Endothelial cell of umbilical vein (primary cell): Measurements from ENCODE around the gene RAB3IL1. TPM values are rescaled to one million over a fixed set of nuclear protein-coding genes. Genes with fewer than 3 reads are reported as not detected.

Experiments used
- BruUV-seq: library from RNA; stranded (reverse); fragments of 400-500 nt; replicated peaks from 2 replicates; lab custom pipeline; 2021; lab: Mats Ljungman, UMichigan
- CTCF ChIA-PET: fragments of 300-600, 350-600 bp; sonication (Branson Sonifier 250); formaldehyde crosslinking; loops from one replicate; lab custom pipeline; 2021; ENCODE audit warnings: antibody characterized with exemption, inconsistent platforms; lab: Charles Lee
- POLR2A ChIA-PET: fragments of 300-600, 350-600 bp; sonication (Branson Sonifier 250); formaldehyde crosslinking; loops from one replicate; lab custom pipeline; 2021; ENCODE audit warnings: antibody characterized with exemption, inconsistent platforms; lab: Charles Lee
- DNase-seq: peaks from one replicate; pipeline ENCODE4 v3.0.0-alpha.2; 2011; ENCODE audit warnings: low read depth, low spot score
- FAIRE-seq: peaks from 2 replicates; lab custom pipeline; 2011; peaks lifted over from hg19 to GRCh38; lab: Jason Lieb, UNC
- H2AFZ ChIP-seq: 2 replicates; pipeline ENCODE4 v1.6.0; 2012; ENCODE audit warnings: low read depth, low read length, control low read depth, inconsistent platforms
- H3K27ac ChIP-seq: 2 replicates; pipeline ENCODE4 v1.5.1; 2011; ENCODE audit warnings: low read depth, mild to moderate bottlenecking, control low read depth, low read length, moderate library complexity; ENCODE audit not compliant: insufficient read depth
- H3K27me3 ChIP-seq, 2 experiments: 2 replicates each; pipeline versions ENCODE4 v1.6.0 to v1.6.1; 2011; ENCODE audit warnings: low read length in 2 of 2, mixed read lengths in 1 of 2; ENCODE audit not compliant: control insufficient read depth in 2 of 2, insufficient read depth in 2 of 2
- H3K36me3 ChIP-seq, 2 experiments: 2 replicates in 1 of 2; 3 replicates in 1 of 2; pipeline ENCODE4 v1.5.1; 2011; ENCODE audit warnings: low read length in 2 of 2, mild to moderate bottlenecking in 1 of 2, moderate library complexity in 1 of 2; ENCODE audit not compliant: control insufficient read depth in 2 of 2, insufficient read depth in 2 of 2; ENCODE audit errors: extremely low read depth in 1 of 2
- H3K4me1 ChIP-seq: 3 replicates; pipeline ENCODE4 v1.5.1; 2011; ENCODE audit warnings: mild to moderate bottlenecking, low read length; ENCODE audit not compliant: control insufficient read depth, insufficient read depth; ENCODE audit errors: extremely low read depth
- H3K4me2 ChIP-seq: 2 replicates; pipeline ENCODE4 v1.6.1; 2011; ENCODE audit warnings: low read length, control low read depth, mixed read lengths; ENCODE audit not compliant: insufficient read depth
- H3K4me3 ChIP-seq, 3 experiments: fragments of 200-600 bp in 1 of 3; sonication (generic), shearing (Covaris generic) in 1 of 3; replicated peaks in 1 of 3; 2 replicates each; pipeline ENCODE4 v1.5.1; 2011 to 2016; ENCODE audit warnings: control low read depth in 3 of 3, low read length in 3 of 3, mild to moderate bottlenecking in 2 of 3, inconsistent platforms in 1 of 3, low read depth in 1 of 3, moderate library complexity in 1 of 3; ENCODE audit not compliant: insufficient read depth in 1 of 3
- H3K79me2 ChIP-seq: 2 replicates; pipeline ENCODE4 v1.6.0; 2012; ENCODE audit warnings: low read length, inconsistent platforms; ENCODE audit not compliant: control insufficient read depth, insufficient read depth
- H3K9ac ChIP-seq: replicated peaks from 2 replicates; pipeline ENCODE3; 2011; ENCODE audit warnings: low read length, control low read depth; ENCODE audit not compliant: insufficient read depth; ENCODE audit errors: extremely low read depth
- H3K9me1 ChIP-seq: replicated peaks from 3 replicates; pipeline ENCODE4 v1.6.0; 2011; ENCODE audit warnings: mild to moderate bottlenecking, low read length; ENCODE audit not compliant: control insufficient read depth, insufficient read depth; ENCODE audit errors: extremely low read depth
- H3K9me3 ChIP-seq: replicated peaks from 2 replicates; pipeline ENCODE4 v1.5.1; 2012; ENCODE audit warnings: low read length, inconsistent platforms; ENCODE audit not compliant: control insufficient read depth, insufficient read depth
- H4K20me1 ChIP-seq: replicated peaks from 2 replicates; pipeline ENCODE3; 2011; ENCODE audit warnings: mild to moderate bottlenecking, low read length; ENCODE audit not compliant: control insufficient read depth, insufficient read depth; ENCODE audit errors: extremely low read depth
- FOS ChIP-seq: IDR thresholded peaks from 2 replicates; pipeline ENCODE4 v1.6.1; 2011; ENCODE audit warnings: mild to moderate bottlenecking, low read length, moderate library complexity, borderline replicate concordance; ENCODE audit not compliant: insufficient read depth
- GATA2 ChIP-seq: IDR thresholded peaks from 2 replicates; pipeline ENCODE4 v1.7.0; 2011; ENCODE audit warnings: low read depth, mild to moderate bottlenecking, moderate library complexity, mixed read lengths, low read length; ENCODE audit not compliant: insufficient read length, insufficient read depth
- MYC ChIP-seq: IDR thresholded peaks from one replicate; pipeline ENCODE4 v1.6.1; 2011; ENCODE audit warnings: mild to moderate bottlenecking, low read depth, low read length
- POLR2A ChIP-seq: IDR thresholded peaks from 2 replicates; pipeline ENCODE4 v1.6.1; 2012; ENCODE audit warnings: low read depth, mild to moderate bottlenecking, control low read depth, low read length
- POLR2AphosphoS5 ChIP-seq: IDR thresholded peaks from 2 replicates; pipeline ENCODE4 v1.6.1; 2012; ENCODE audit warnings: low read depth, mild to moderate bottlenecking, control low read depth, low read length, moderate library complexity; ENCODE audit not compliant: insufficient read depth
- dilution Hi-C: fragments of 300-500 bp; cut with MboI; formaldehyde crosslinking; loops from one replicate; pipeline ENCODE4 v1.15.0; 2019; ENCODE audit warnings: low sequenced_read_pairs; ENCODE audit not compliant: extremely low pct_ligation_motif_present
- intact Hi-C: fragments of 100-400 bp; cut with micrococcal nuclease; formaldehyde crosslinking; loops from one replicate; pipeline ENCODE4 v1.10.0; 2022
- polyA plus RNA-seq, 4 experiments: library from polyadenylated mRNA; depleted of rRNA in 3 of 4; stranded (reverse) in 3 of 4; unstranded in 1 of 4; fragments of >200 nt; gene quantifications; 2 replicates each; pipeline versions ENCODE4 v1.2.1 to v1.2.3, GENCODE V29; 2011 to 2012; ENCODE audit warnings: missing spikeins in 1 of 4
- total RNA-seq: library from RNA; stranded (reverse); gene quantifications from 2 replicates; pipeline ENCODE4 v1.2.3, GENCODE V29; 2021
- TF ChIP-seq, protein P1 (sequence below): IDR thresholded peaks from 2 replicates; pipeline ENCODE4 v1.6.1; 2011; ENCODE audit not compliant: insufficient read depth, insufficient read length
- TF ChIP-seq, protein P2 (sequence below), 2 donors: IDR thresholded peaks; 1 replicate in 1 of 2; 2 replicates in 1 of 2; pipeline ENCODE4 v1.5.1; 2011; ENCODE audit warnings: low read length in 2 of 2, mild to moderate bottlenecking in 2 of 2, moderate library complexity in 2 of 2, control low read depth in 1 of 2, inconsistent platforms in 1 of 2, low read depth in 1 of 2; ENCODE audit not compliant: insufficient read depth in 1 of 2; ENCODE audit errors: extremely low read depth in 1 of 2

The RAB3IL1 gene
- total and polyA plus RNA-seq, 2 donors (not counting 3 experiments of a cell fraction or from before 2014, with no cell fraction given) = 1.8 to 3.6 TPM

DNA sequence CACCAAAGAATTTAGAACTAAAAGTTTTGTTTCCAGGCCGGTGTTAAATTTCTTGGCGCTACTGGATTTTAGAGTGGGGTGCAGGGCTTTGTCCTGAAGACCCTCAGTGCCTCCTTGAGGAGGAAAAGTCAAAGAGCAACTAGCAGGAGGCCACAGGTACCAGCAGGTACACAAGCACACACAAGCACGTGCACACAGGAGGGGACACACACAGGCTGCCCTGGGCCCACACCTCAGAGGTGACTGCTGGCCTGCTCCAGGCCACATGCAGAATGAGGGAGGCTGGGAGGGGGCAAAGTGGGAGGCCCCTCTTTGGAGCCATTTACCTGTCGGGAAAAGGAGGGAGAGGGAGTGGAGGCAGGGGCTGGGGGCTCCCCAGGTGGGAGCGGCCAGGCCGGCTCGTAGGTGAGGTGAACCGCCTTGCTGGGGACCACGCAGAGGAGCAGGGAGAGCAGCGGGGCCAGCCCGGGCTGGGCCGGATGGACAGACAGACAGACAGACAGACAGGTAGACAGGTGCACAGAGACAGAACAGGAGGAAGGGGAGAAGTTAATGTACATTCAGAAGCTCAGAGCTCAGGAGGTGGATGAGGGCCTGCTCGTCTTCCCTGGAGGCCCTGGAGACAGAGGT, 12.2 kb downstream of the RAB3IL1 start:
- FAIRE-seq (no peak), DNase-seq (no peak)
- Histone ChIP-seq H3K36me3 (no peaks in the 10 kb centered on the region), H2AFZ (no peak overlapping the region), H3K4me3 (no peak overlapping the region), H3K27me3 (no peaks in the 10 kb centered on the region), H4K20me1 (no peaks in the 10 kb centered on the region), H3K27ac (no peak overlapping the region), H3K79me2 (no peaks in the 10 kb centered on the region), H3K4me1 (no peaks in the 10 kb centered on the region), H3K4me2 (no peak overlapping the region), H3K9ac (no peak overlapping the region), H3K9me1 (no peaks in the 10 kb centered on the region), H3K9me3 (no peaks in the 10 kb centered on the region)
- dilution Hi-C loops = no loop called here
- BruUV-seq = no TSS peak
- intact Hi-C loops = no loop called here
- ChIA-PET POLR2A (no interaction called here), CTCF (interaction anchor here (0.8 to 16.0 kb wide), 4 partner anchors 15 to 203 kb away, joined by 3 to 416 read pairs (median 10); no protein-coding TSS in a partner anchor)
- TF ChIP-seq, protein P1, sequence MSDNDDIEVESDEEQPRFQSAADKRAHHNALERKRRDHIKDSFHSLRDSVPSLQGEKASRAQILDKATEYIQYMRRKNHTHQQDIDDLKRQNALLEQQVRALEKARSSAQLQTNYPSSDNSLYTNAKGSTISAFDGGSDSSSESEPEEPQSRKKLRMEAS = no peak
- no peak for TF ChIP-seq POLR2AphosphoS5
- TF ChIP-seq, protein P2, sequence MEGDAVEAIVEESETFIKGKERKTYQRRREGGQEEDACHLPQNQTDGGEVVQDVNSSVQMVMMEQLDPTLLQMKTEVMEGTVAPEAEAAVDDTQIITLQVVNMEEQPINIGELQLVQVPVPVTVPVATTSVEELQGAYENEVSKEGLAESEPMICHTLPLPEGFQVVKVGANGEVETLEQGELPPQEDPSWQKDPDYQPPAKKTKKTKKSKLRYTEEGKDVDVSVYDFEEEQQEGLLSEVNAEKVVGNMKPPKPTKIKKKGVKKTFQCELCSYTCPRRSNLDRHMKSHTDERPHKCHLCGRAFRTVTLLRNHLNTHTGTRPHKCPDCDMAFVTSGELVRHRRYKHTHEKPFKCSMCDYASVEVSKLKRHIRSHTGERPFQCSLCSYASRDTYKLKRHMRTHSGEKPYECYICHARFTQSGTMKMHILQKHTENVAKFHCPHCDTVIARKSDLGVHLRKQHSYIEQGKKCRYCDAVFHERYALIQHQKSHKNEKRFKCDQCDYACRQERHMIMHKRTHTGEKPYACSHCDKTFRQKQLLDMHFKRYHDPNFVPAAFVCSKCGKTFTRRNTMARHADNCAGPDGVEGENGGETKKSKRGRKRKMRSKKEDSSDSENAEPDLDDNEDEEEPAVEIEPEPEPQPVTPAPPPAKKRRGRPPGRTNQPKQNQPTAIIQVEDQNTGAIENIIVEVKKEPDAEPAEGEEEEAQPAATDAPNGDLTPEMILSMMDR (IDR thresholded peaks at IDR 0.05; ENCODE audit: extremely low read depth in 1 of 2, insufficient read depth in 1 of 2, low read depth in 1 of 2, low read length in 2 of 2) = no peak
- TF ChIP-seq MYC = no peak
- TF ChIP-seq GATA2 = no peak
- no peak for TF ChIP-seq FOS
- no peak for TF ChIP-seq POLR2A
